GM18517 (cell line): ENCODE results near the gene IFNGR2.

Experiments used
- ATAC-seq: cut with Tn5 transposase; IDR thresholded peaks from one replicate; pipeline ENCODE4 v1.9.1; 2021; ENCODE audit warnings: mild to moderate bottlenecking, moderate library complexity; ENCODE audit not compliant: unreplicated experiment

The IFNGR2 gene

DNA sequence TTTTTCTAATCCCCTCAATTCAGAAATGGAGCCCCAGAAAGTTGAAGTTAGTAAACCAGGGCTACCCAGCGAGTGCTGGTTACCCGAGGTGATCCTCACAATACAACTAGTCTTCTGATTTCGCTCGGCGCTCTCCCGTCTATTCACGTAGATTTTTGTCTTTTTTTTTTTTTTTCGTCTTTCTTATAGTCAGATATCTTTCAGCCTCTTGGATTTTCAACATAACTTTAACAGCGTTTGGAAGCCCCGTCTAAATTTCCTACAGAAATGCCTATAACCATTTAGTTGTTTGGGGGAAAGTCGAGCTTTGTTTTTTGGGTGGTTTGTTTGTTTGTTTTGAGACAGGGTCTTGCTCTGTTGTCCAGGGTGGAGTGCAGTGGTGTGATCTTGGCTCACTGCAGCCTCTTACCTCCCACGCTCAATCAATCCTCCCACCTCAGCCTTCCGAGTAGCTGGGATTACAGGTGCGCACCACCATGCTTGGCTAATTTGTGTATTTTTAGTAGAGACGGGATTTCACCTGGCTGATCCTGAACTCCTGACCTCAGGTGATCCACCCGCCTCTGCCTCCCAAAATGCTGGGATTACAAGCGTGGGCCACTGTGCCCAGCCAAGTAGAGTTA lies 77.4 kb downstream of the IFNGR2 start:
- ATAC-seq, result no peak

DNA sequence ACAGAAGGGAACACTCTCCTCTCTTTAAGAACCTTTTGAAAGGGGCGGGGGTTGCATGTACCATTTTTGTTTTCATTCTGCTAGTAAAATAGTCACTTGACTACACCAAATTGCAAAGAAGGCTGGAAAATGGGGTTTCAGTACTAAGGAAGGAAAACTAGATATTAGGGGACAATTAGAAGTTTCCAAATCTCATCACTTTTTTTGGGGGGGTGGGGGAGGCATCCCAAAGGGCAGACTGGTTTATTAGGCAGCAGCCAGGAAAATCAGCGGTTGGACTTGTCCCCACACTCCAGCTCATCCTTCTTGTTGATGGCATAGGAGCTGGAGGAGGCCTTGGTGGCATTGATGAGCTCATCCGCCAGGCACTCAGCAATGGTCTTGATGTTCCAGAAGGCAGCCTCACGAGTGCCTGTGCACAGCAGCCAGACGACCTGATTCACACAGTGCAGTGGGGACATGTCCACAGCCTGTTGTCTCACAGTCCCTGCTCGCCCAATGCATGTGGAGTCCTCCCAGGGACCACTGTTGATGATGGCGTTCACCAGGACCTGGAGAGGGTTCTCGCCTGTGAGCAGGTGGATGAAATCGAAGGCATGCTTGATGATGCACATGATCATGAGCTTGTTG lies 78.2 kb downstream of the IFNGR2 start:
- no peak for ATAC-seq
